Mesenchymal stem cell (in vitro differentiated cells and primary cell): ENCODE measurements around the gene SRF.
"Not testable (repeated sequence)": the region's sequence is repeated elsewhere in the genome, so short reads cannot be mapped to it uniquely, and the experiment has no call there.

Experiments used
- DNase-seq: peaks from one replicate; pipeline ENCODE4 v3.0.0-alpha.2; 2013
- H2AFZ ChIP-seq: one replicate; pipeline ENCODE4 v1.6.1; 2013; ENCODE audit warnings: low read depth, mild to moderate bottlenecking, control low read depth, inconsistent platforms, low read length, moderate library complexity
- H2AK5ac ChIP-seq: 2 replicates; pipeline ENCODE4 v1.6.1; 2013; ENCODE audit warnings: low read length, moderate library complexity, mild to moderate bottlenecking, inconsistent platforms; ENCODE audit not compliant: severe bottlenecking
- H2BK120ac ChIP-seq: one replicate; pipeline ENCODE4 v1.6.1; 2013; ENCODE audit warnings: low read depth, mild to moderate bottlenecking, inconsistent platforms, low read length, moderate library complexity
- H2BK12ac ChIP-seq, 2 experiments: one replicate each; pipeline ENCODE4 v1.6.1; 2013; ENCODE audit warnings: inconsistent platforms in 2 of 2, low read length in 2 of 2, mild to moderate bottlenecking in 2 of 2, moderate library complexity in 2 of 2, control low read depth in 1 of 2
- H2BK15ac ChIP-seq: one replicate; pipeline ENCODE4 v1.6.1; 2013; ENCODE audit warnings: mild to moderate bottlenecking, low read depth, inconsistent platforms; ENCODE audit not compliant: poor library complexity, severe bottlenecking
- H2BK5ac ChIP-seq: 2 replicates; pipeline ENCODE4 v1.6.1; 2013; ENCODE audit warnings: low read depth, mild to moderate bottlenecking, low read length, control low read depth, inconsistent platforms; ENCODE audit not compliant: poor library complexity, severe bottlenecking
- H3K14ac ChIP-seq, 2 experiments: one replicate each; pipeline ENCODE4 v1.6.1; 2013; ENCODE audit warnings: inconsistent platforms in 2 of 2, low read length in 2 of 2, control low read depth in 1 of 2, mild to moderate bottlenecking in 1 of 2, moderate library complexity in 1 of 2
- H3K18ac ChIP-seq, 2 experiments: one replicate each; pipeline ENCODE4 v1.6.1; 2013; ENCODE audit warnings: inconsistent platforms in 2 of 2, low read length in 2 of 2, control low read depth in 1 of 2, low read depth in 1 of 2, mild to moderate bottlenecking in 1 of 2
- H3K23ac ChIP-seq, 2 experiments: one replicate each; pipeline ENCODE4 v1.6.1; 2013; ENCODE audit warnings: inconsistent platforms in 2 of 2, low read length in 2 of 2, mild to moderate bottlenecking in 2 of 2, moderate library complexity in 2 of 2, control low read depth in 1 of 2
- H3K27ac ChIP-seq: 2 replicates; pipeline ENCODE4 v1.5.1; 2013; ENCODE audit warnings: mild to moderate bottlenecking, moderate library complexity, low read length, control low read depth, inconsistent platforms; ENCODE audit not compliant: poor library complexity, severe bottlenecking
- H3K27me3 ChIP-seq, 2 experiments: 2 replicates each; pipeline versions ENCODE4 v1.6.1 to v1.7.0; 2013; ENCODE audit warnings: low read length in 2 of 2, mild to moderate bottlenecking in 2 of 2, moderate library complexity in 2 of 2, control low read depth in 1 of 2, inconsistent platforms in 1 of 2; ENCODE audit not compliant: control insufficient read depth in 1 of 2, insufficient read depth in 1 of 2
- H3K36me3 ChIP-seq, 2 experiments: 2 replicates each; pipeline versions ENCODE4 v1.6.1 to v1.7.0; 2013; ENCODE audit warnings: low read length in 2 of 2, control low read depth in 1 of 2, inconsistent platforms in 1 of 2, low read depth in 1 of 2, mild to moderate bottlenecking in 1 of 2; ENCODE audit not compliant: insufficient read depth in 2 of 2, control insufficient read depth in 1 of 2
- H3K4ac ChIP-seq, 2 experiments: one replicate each; pipeline ENCODE4 v1.6.1; 2013; ENCODE audit warnings: inconsistent platforms in 2 of 2, low read length in 2 of 2, mild to moderate bottlenecking in 2 of 2, moderate library complexity in 2 of 2, control low read depth in 1 of 2, low read depth in 1 of 2
- H3K4me1 ChIP-seq: 2 replicates; pipeline ENCODE4 v1.6.1; 2013; ENCODE audit warnings: low read depth, low read length, control low read depth; ENCODE audit not compliant: control insufficient read depth, insufficient read depth
- H3K4me2 ChIP-seq: 2 replicates; pipeline ENCODE4 v1.6.1; 2013; ENCODE audit warnings: low read length, mild to moderate bottlenecking, inconsistent platforms; ENCODE audit not compliant: poor library complexity, severe bottlenecking
- H3K4me3 ChIP-seq, 2 experiments: 2 replicates each; pipeline versions ENCODE4 v1.5.1 to v1.7.0; 2013; ENCODE audit warnings: low read length in 2 of 2, mild to moderate bottlenecking in 2 of 2, control low read depth in 1 of 2, low read depth in 1 of 2; ENCODE audit not compliant: insufficient read depth in 1 of 2
- H3K79me1 ChIP-seq: replicated peaks from 2 replicates; pipeline ENCODE4 v1.6.1; 2013; ENCODE audit warnings: mild to moderate bottlenecking, control low read depth, low read length, inconsistent platforms; ENCODE audit not compliant: poor library complexity, severe bottlenecking
- H3K9ac ChIP-seq: 2 replicates; pipeline ENCODE4 v1.7.0; 2013; ENCODE audit warnings: mild to moderate bottlenecking, low read length, moderate library complexity
- H3K9me3 ChIP-seq: 2 replicates; pipeline ENCODE4 v1.7.0; 2013; ENCODE audit warnings: mild to moderate bottlenecking, low read length; ENCODE audit not compliant: control insufficient read depth
- H4K8ac ChIP-seq: one replicate; pipeline ENCODE4 v1.6.1; 2013; ENCODE audit warnings: inconsistent platforms, mild to moderate bottlenecking, low read length, moderate library complexity
- H4K91ac ChIP-seq: one replicate; pipeline ENCODE4 v1.6.1; 2013; ENCODE audit warnings: mild to moderate bottlenecking, low read length, inconsistent platforms
- WGBS: methylation state at CpG from one replicate; pipeline ENCODE4 v1.1.7; 2013; ENCODE audit warnings: mixed read lengths; 5-methylcytosine and 5-hydroxymethylcytosine counted together

The SRF gene

GRCh38 chr6:43131379-43131778, 39.7 kb upstream of the SRF start:
- H2BK15ac ChIP-seq, H3K4me2 ChIP-seq, H3K9me3 ChIP-seq, H3K9ac ChIP-seq, H4K91ac ChIP-seq, H3K27ac ChIP-seq, H2AFZ ChIP-seq, H2BK5ac ChIP-seq, H2BK120ac ChIP-seq, H2BK12ac ChIP-seq, H3K14ac ChIP-seq, H2AK5ac ChIP-seq, H3K4me3 ChIP-seq, H3K4ac ChIP-seq, H3K18ac ChIP-seq, H3K23ac ChIP-seq, DNase-seq, H3K27me3 ChIP-seq, H4K8ac ChIP-seq: not testable (repeated sequence)
- 93% methylated on average over 4 of the region's 5 CpGs for WGBS
- H3K36me3 ChIP-seq: peaks cover 5 to 61% of the 10 kb centered on the region in 2 experiments
- H3K4me1 ChIP-seq: peaks cover 29% of the 10 kb centered on the region
- peaks cover 46% of the 10 kb centered on the region for H3K79me1 ChIP-seq

- no peak overlapping the region for H2BK15ac ChIP-seq
- H3K14ac ChIP-seq: no peak overlapping the region
- no peak overlapping the region for H3K4me3 ChIP-seq
- 96% methylated on average over 1 of the region's 3 CpGs for WGBS
- peaks cover 6% of the 10 kb centered on the region for H3K4me1 ChIP-seq
- no peak overlapping the region for H2AK5ac ChIP-seq
- DNase-seq: no peak
- no peak overlapping the region for H3K18ac ChIP-seq
- H3K36me3 ChIP-seq: peaks cover 7 to 66% of the 10 kb centered on the region in 2 experiments
- H3K79me1 ChIP-seq: peaks cover 47% of the 10 kb centered on the region
- H3K4ac ChIP-seq: no peak overlapping the region
- H3K9ac ChIP-seq: no peak overlapping the region
- H3K4me2 ChIP-seq: no peak overlapping the region
- no peak overlapping the region for H4K8ac ChIP-seq
- no peak overlapping the region for H2BK5ac ChIP-seq
- no peak overlapping the region for H2BK12ac ChIP-seq
- H2AFZ ChIP-seq: no peak overlapping the region
- H4K91ac ChIP-seq: no peak overlapping the region
- no peak overlapping the region for H3K27ac ChIP-seq
- H2BK120ac ChIP-seq: no peak overlapping the region
- no peaks in the 10 kb centered on the region for H3K9me3 ChIP-seq
- H3K27me3 ChIP-seq: no peaks in the 10 kb centered on the region
- no peak overlapping the region for H3K23ac ChIP-seq
Observed at GRCh38 chr6:43138267-43138666, 32.8 kb upstream of the SRF start.

GRCh38 chr6:43139973-43140372, 31.1 kb upstream of the SRF start:
- Histone ChIP-seq H3K36me3 (peaks cover 7 to 66% of the 10 kb centered on the region in 2 experiments), H3K79me1 (peaks cover 47% of the 10 kb centered on the region)
- not testable (repeated sequence) for H3K4ac ChIP-seq, H3K4me1 ChIP-seq, H2AK5ac ChIP-seq, H3K23ac ChIP-seq, H2BK120ac ChIP-seq, H2AFZ ChIP-seq, H2BK12ac ChIP-seq, H3K9ac ChIP-seq, H2BK15ac ChIP-seq, H3K4me3 ChIP-seq, H3K4me2 ChIP-seq, H3K27me3 ChIP-seq, DNase-seq, H3K14ac ChIP-seq, H4K8ac ChIP-seq, H4K91ac ChIP-seq, H2BK5ac ChIP-seq, H3K27ac ChIP-seq, H3K18ac ChIP-seq, H3K9me3 ChIP-seq
- WGBS: 94% methylated on average over 11 of the region's 11 CpGs

- Histone ChIP-seq H3K4me1 (peaks cover 12% of the 10 kb centered on the region), H3K36me3 (peaks cover 18 to 68% of the 10 kb centered on the region in 2 experiments), H3K27ac (no peak overlapping the region), H2AFZ (no peak overlapping the region), H3K79me1 (peaks cover 49% of the 10 kb centered on the region), H3K18ac (no peak overlapping the region), H3K4me3 (no peak overlapping the region), H2AK5ac (no peak overlapping the region), H3K4me2 (no peak overlapping the region), H4K8ac (no peak overlapping the region), H3K9me3 (no peaks in the 10 kb centered on the region), H2BK120ac (no peak overlapping the region), H2BK15ac (no peak overlapping the region), H3K9ac (no peak overlapping the region), H3K4ac (no peak overlapping the region), H3K23ac (peak overlapping the region in 1 of 2 experiments; percentile 57), H2BK5ac (no peak overlapping the region), H2BK12ac (no peak overlapping the region), H3K27me3 (no peaks in the 10 kb centered on the region), H4K91ac (no peak overlapping the region), H3K14ac (no peak overlapping the region)
- DNase-seq: no peak
- 97% methylated on average over 16 of the region's 16 CpGs for WGBS
Observed at GRCh38 chr6:43141644-43142043, 29.4 kb upstream of the SRF start.
